Measurements from ENCODE around the gene FGD5. TPM values are rescaled to one million over a fixed set of nuclear protein-coding genes. Genes with fewer than 3 reads are reported as not detected.

Gene FGD5
- total RNA-seq, 1 donor from 2014 or later = 38.6 TPM

GRCh38 chr3:14959359-14959943 is 140.7 kb downstream of the FGD5 start:
- DNase-seq (ENCODE audit: low spot score) = no peak

- no peak for DNase-seq (ENCODE audit: low spot score)
These were observed 144.0 kb downstream of the FGD5 start for GRCh38 chr3:14962762-14963161.

GRCh38 chr3:14967285-14967684 is 148.5 kb downstream of the FGD5 start:
- no peak for DNase-seq (ENCODE audit: low spot score)

GRCh38 chr3:14969671-14970070 is 150.9 kb downstream of the FGD5 start:
- no peak for DNase-seq (ENCODE audit: low spot score)

GRCh38 chr3:14976317-14976716 is 157.6 kb downstream of the FGD5 start:
- no peak for DNase-seq (ENCODE audit: low spot score)

- no peak for DNase-seq (ENCODE audit: low spot score)
These were observed 161.9 kb downstream of the FGD5 start for GRCh38 chr3:14980689-14981088.

Other genes starting within 250 kb of the FGD5 start
- 16.8 TPM for gene CCDC174, start 167.2 kb upstream of the FGD5 start, total RNA-seq
- gene C3orf20, start 143.8 kb upstream of the FGD5 start, total RNA-seq = 0.16 TPM
- 32.9 TPM for gene NR2C2, start 128.6 kb downstream of the FGD5 start, total RNA-seq
- 52.3 TPM for gene MRPS25, start 246.4 kb downstream of the FGD5 start, total RNA-seq

All from mesenteric fat pad (tissue), 1 donor.